ENCODE measurements around the gene NEGR1.

NEGR1 gene

GRCh38 chr1:72229893-72230292, 52.4 kb downstream of the NEGR1 start:
- no peak for DNase-seq
- no peak overlapping the region for H3K4me3 Mint-ChIP-seq
- H3K27ac Mint-ChIP-seq: no peak overlapping the region
- H3K36me3 Mint-ChIP-seq (ENCODE audit: low read depth): no peaks in the 10 kb centered on the region
- no peaks in the 10 kb centered on the region for H3K4me1 Mint-ChIP-seq
- TF ChIP-seq, protein P1, sequence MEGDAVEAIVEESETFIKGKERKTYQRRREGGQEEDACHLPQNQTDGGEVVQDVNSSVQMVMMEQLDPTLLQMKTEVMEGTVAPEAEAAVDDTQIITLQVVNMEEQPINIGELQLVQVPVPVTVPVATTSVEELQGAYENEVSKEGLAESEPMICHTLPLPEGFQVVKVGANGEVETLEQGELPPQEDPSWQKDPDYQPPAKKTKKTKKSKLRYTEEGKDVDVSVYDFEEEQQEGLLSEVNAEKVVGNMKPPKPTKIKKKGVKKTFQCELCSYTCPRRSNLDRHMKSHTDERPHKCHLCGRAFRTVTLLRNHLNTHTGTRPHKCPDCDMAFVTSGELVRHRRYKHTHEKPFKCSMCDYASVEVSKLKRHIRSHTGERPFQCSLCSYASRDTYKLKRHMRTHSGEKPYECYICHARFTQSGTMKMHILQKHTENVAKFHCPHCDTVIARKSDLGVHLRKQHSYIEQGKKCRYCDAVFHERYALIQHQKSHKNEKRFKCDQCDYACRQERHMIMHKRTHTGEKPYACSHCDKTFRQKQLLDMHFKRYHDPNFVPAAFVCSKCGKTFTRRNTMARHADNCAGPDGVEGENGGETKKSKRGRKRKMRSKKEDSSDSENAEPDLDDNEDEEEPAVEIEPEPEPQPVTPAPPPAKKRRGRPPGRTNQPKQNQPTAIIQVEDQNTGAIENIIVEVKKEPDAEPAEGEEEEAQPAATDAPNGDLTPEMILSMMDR (IDR thresholded peaks at IDR 0.05): no peak
- H3K9me3 Mint-ChIP-seq: no peaks in the 10 kb centered on the region
- no peaks in the 10 kb centered on the region for H3K27me3 Mint-ChIP-seq (ENCODE audit: low read depth, poor library complexity)

DNA sequence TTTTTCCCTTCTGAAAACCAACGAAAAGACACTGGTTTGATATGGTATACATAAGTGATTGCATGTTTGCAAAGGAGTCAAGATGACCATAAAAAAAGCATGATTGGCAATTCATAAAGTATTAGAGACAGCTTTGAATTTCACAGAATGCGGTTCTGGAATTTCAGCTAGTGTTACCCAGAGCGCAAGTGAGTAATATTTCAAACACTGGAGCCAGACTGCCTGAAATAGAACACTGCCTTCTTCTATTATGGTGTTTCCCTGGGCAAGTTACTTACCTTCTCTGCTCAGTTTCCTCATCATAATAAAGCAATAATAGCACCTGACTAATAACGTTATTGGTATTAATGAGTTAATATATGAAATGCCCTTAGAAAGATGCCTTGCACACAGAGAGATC, 54.7 kb downstream of the NEGR1 start:
- H3K36me3 Mint-ChIP-seq (ENCODE audit: low read depth): no peaks in the 10 kb centered on the region
- no peak overlapping the region for H3K27ac Mint-ChIP-seq
- H3K4me3 Mint-ChIP-seq: no peak overlapping the region
- H3K9me3 Mint-ChIP-seq: no peaks in the 10 kb centered on the region
- no peak for DNase-seq
- TF ChIP-seq, protein P1 (IDR thresholded peaks at IDR 0.05): no peak
- H3K4me1 Mint-ChIP-seq: no peaks in the 10 kb centered on the region
- no peaks in the 10 kb centered on the region for H3K27me3 Mint-ChIP-seq (ENCODE audit: low read depth, poor library complexity)

GRCh38 chr1:72224506-72224905, 57.8 kb downstream of the NEGR1 start:
- DNase-seq: no peak
- TF ChIP-seq, protein P1 (IDR thresholded peaks at IDR 0.05): no peak
- no peaks in the 10 kb centered on the region for H3K4me1 Mint-ChIP-seq
- H3K27me3 Mint-ChIP-seq (ENCODE audit: low read depth, poor library complexity): no peaks in the 10 kb centered on the region
- no peak overlapping the region for H3K27ac Mint-ChIP-seq
- H3K36me3 Mint-ChIP-seq (ENCODE audit: low read depth): no peaks in the 10 kb centered on the region
- H3K9me3 Mint-ChIP-seq: no peaks in the 10 kb centered on the region
- no peak overlapping the region for H3K4me3 Mint-ChIP-seq

DNA sequence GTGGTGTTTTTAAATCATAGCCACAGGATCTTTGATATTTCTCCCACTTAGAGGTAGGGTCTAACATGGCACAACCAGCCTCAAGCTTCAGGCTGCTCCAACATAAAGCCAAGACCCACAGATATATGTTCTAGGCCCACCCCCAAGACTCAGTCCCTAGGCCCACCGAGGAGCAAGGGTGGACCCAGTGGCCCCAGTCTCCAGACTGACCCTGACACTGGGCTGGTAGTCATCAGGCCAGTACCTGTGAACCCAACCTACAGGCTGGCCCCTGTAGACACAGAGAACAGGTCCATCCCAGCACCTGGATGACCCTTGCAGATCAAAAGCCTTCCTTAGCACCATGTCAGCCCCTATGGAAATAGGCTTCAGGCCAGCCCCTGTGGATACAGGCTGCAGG, 60.5 kb downstream of the NEGR1 start:
- H3K4me3 Mint-ChIP-seq: no peak overlapping the region
- no peak for DNase-seq
- no peaks in the 10 kb centered on the region for H3K27me3 Mint-ChIP-seq (ENCODE audit: low read depth, poor library complexity)
- no peaks in the 10 kb centered on the region for H3K4me1 Mint-ChIP-seq
- H3K9me3 Mint-ChIP-seq: no peaks in the 10 kb centered on the region
- H3K36me3 Mint-ChIP-seq (ENCODE audit: low read depth): no peaks in the 10 kb centered on the region
- H3K27ac Mint-ChIP-seq: no peak overlapping the region
- TF ChIP-seq, protein P1 (IDR thresholded peaks at IDR 0.05): no peak

DNA sequence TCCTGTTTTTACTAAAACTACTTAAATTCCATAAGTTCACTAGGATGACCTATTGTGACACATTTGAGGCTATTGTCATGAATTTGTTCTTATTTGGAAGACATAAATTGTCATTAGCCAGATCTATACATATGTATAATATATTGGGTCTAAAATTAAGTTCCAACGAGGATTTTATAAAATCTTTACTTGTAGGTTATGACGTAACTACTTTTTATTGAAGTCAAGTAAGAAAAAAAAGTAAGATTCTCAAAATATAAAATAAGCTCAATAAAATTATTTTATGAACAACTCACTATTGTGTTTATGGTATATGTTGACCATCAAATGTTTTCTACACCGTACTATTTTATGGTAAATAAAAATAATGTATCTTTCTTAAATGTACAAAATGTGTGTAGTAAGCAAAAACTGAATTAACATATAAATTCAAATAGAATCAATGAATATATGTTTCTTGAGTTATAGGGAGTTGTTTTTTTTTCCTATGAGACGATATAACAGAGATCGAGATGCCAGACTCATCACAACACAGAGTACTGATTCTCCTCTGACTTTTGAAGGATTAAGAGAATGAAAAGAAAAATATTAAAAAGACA, 64.1 kb downstream of the NEGR1 start:
- Mint-ChIP-seq H3K36me3 (ENCODE audit: low read depth) (no peaks in the 10 kb centered on the region), H3K27ac (no peak overlapping the region), H3K9me3 (no peaks in the 10 kb centered on the region), H3K4me1 (no peaks in the 10 kb centered on the region), H3K4me3 (no peak overlapping the region), H3K27me3 (ENCODE audit: low read depth, poor library complexity) (no peaks in the 10 kb centered on the region)
- no peak for DNase-seq
- TF ChIP-seq, protein P1 (IDR thresholded peaks at IDR 0.05): no peak

- Mint-ChIP-seq H3K27me3 (ENCODE audit: low read depth, poor library complexity) (no peaks in the 10 kb centered on the region), H3K9me3 (no peaks in the 10 kb centered on the region), H3K27ac (no peak overlapping the region), H3K4me3 (no peak overlapping the region), H3K4me1 (no peaks in the 10 kb centered on the region), H3K36me3 (ENCODE audit: low read depth) (no peaks in the 10 kb centered on the region)
- TF ChIP-seq, protein P1 (IDR thresholded peaks at IDR 0.05): no peak
- no peak for DNase-seq
Measured at GRCh38 chr1:72207059-72207458, 75.3 kb downstream of the NEGR1 start.

Measured in nephron progenitor cell (in vitro differentiated cells).